Skin epidermis (tissue), 12 donors: ENCODE data around the gene CPA4.
A peak's percentile ranks its signal among the peaks of the same experiment; 100 is the strongest.

Source experiments
- H3K27ac ChIP-seq, 21 experiments: fragments of 200-600 bp; sonication (generic) in 11 of 21; one replicate each; pipeline ENCODE4 v1.5.0; 2020; ENCODE audit warnings: mild to moderate bottlenecking in 3 of 21, inconsistent platforms in 2 of 21, moderate library complexity in 2 of 21
- H3K4me3 ChIP-seq, 7 experiments: fragments of 200-600 bp; sonication (generic) in 2 of 7; one replicate each; pipeline ENCODE4 v1.5.0; 2020; ENCODE audit warnings: inconsistent platforms in 2 of 7, mild to moderate bottlenecking in 2 of 7, moderate library complexity in 1 of 7

CPA4 gene

GRCh38 chr7:130356876-130357611 is 64.1 kb downstream of the CPA4 start:
- H3K4me3 ChIP-seq = no peak overlapping the region
- peak overlapping the region in 20 of 21 experiments; percentile 26 to 90 (median 79) for H3K27ac ChIP-seq

GRCh38 chr7:130358471-130358870 is 65.5 kb downstream of the CPA4 start:
- Histone ChIP-seq H3K4me3 (no peak overlapping the region), H3K27ac (no peak overlapping the region)

- H3K27ac ChIP-seq = no peak overlapping the region
- no peak overlapping the region for H3K4me3 ChIP-seq
Observed at GRCh38 chr7:130359276-130359857, 66.4 kb downstream of the CPA4 start.

- Histone ChIP-seq H3K4me3 (no peak overlapping the region), H3K27ac (no peak overlapping the region)
Observed at GRCh38 chr7:130360518-130360917, 67.6 kb downstream of the CPA4 start.

GRCh38 chr7:130361681-130362080 is 68.7 kb downstream of the CPA4 start:
- Histone ChIP-seq H3K4me3 (no peak overlapping the region), H3K27ac (no peak overlapping the region)

- H3K27ac ChIP-seq = no peak overlapping the region
- H3K4me3 ChIP-seq = no peak overlapping the region
Observed at GRCh38 chr7:130362251-130362816, 69.4 kb downstream of the CPA4 start.

- Histone ChIP-seq H3K27ac (peak overlapping the region in 10 of 21 experiments; percentile 3 to 66 (median 34)), H3K4me3 (no peak overlapping the region)
Observed at GRCh38 chr7:130363026-130363847, 70.3 kb downstream of the CPA4 start.

- Histone ChIP-seq H3K4me3 (no peak overlapping the region), H3K27ac (peak overlapping the region in 1 of 21 experiments; percentile 26)
Observed at GRCh38 chr7:130364451-130364850, 71.5 kb downstream of the CPA4 start.

- H3K4me3 ChIP-seq = no peak overlapping the region
- no peak overlapping the region for H3K27ac ChIP-seq
Observed at GRCh38 chr7:130365088-130365487, 72.1 kb downstream of the CPA4 start.

GRCh38 chr7:130365511-130366441 is 72.8 kb downstream of the CPA4 start:
- Histone ChIP-seq H3K4me3 (no peak overlapping the region), H3K27ac (peak overlapping the region in 1 of 21 experiments; percentile 31)

- peak overlapping the region in 1 of 21 experiments; percentile 31 for H3K27ac ChIP-seq
Observed at GRCh38 chr7:130366564-130366963, 73.6 kb downstream of the CPA4 start.

GRCh38 chr7:130367088-130367755 is 74.3 kb downstream of the CPA4 start:
- Histone ChIP-seq H3K4me3 (no peak overlapping the region), H3K27ac (peak overlapping the region in 1 of 21 experiments; percentile 30)

More at GRCh38 chr7:130366564-130366963, 73.6 kb downstream of the CPA4 start:
- H3K4me3 ChIP-seq = no peak overlapping the region

GRCh38 chr7:130367836-130368746 is 75.1 kb downstream of the CPA4 start:
- H3K27ac ChIP-seq = peak overlapping the region in 3 of 21 experiments; percentile 30 to 47 (median 38)
- H3K4me3 ChIP-seq = no peak overlapping the region

GRCh38 chr7:130369110-130369711 is 76.2 kb downstream of the CPA4 start:
- peak overlapping the region in 10 of 21 experiments; percentile 1 to 77 (median 46) for H3K27ac ChIP-seq
- no peak overlapping the region for H3K4me3 ChIP-seq

GRCh38 chr7:130369831-130370550 is 77.0 kb downstream of the CPA4 start:
- H3K27ac ChIP-seq = peak overlapping the region in 9 of 21 experiments; percentile 14 to 77 (median 47)
- H3K4me3 ChIP-seq = no peak overlapping the region

GRCh38 chr7:130371046-130371445 is 78.1 kb downstream of the CPA4 start:
- Histone ChIP-seq H3K27ac (peak overlapping the region in 6 of 21 experiments; percentile 24 to 77 (median 38)), H3K4me3 (no peak overlapping the region)
